ENCODE data around the gene MBD5.

DNA sequence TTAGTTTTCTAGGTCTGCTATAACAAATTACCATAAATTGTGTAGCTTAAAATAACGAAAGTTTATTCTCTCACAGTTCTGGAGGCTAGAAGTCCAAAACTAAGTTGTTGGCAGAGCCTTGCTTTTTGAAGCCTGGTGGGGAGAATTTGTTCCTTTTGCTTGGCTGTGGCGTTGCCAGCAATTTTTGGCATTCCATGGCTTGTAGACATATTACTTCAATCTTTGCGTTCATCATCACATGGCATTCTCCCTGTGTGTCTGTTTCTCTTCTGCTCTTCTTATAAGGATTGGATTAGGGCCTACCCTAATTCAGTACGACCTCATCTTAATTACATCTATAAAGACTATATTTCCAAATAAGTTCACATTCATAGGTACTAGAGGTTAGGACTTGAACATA, 217.7 kb downstream of the MBD5 start:
- no peak for TF ChIP-seq CTCF (IDR thresholded peaks at IDR 0.05)
- TF ChIP-seq GTF2I (CRISPR knock-in tag; conservative IDR thresholded peaks at IDR 0.05) = no peak
- TF ChIP-seq CREM (CRISPR knock-in tag; IDR thresholded peaks at IDR 0.05) = no peak
- no peak for TF ChIP-seq TEAD4 (CRISPR knock-in tag; IDR thresholded peaks at IDR 0.05)
- no peak for TF ChIP-seq ZNF317 (CRISPR knock-in tag; IDR thresholded peaks at IDR 0.05; ENCODE audit: borderline replicate concordance, low read depth)
- TF ChIP-seq ZNF263 (CRISPR knock-in tag; IDR thresholded peaks at IDR 0.05; ENCODE audit: low read depth) = no peak
- TF ChIP-seq SMAD3 (CRISPR knock-in tag; IDR thresholded peaks at IDR 0.05; ENCODE audit: borderline replicate concordance) = no peak
- no peak for TF ChIP-seq ELF4 (CRISPR knock-in tag; IDR thresholded peaks at IDR 0.05; ENCODE audit: low read depth)
- no peak for TF ChIP-seq SP1 (CRISPR knock-in tag; conservative IDR thresholded peaks at IDR 0.05)
- TF ChIP-seq NFYB (CRISPR knock-in tag; conservative IDR thresholded peaks at IDR 0.05; ENCODE audit: low read depth) = no peak
